PC-3 (cell line): ENCODE measurements around the gene AZI2. TPM values are rescaled to one million over a fixed set of nuclear protein-coding genes. Genes with fewer than 3 reads are reported as not detected.

Source experiments
- ATAC-seq: fragments of 200-7000 bp; cut with Tn5 transposase; 2 replicates; pipeline ENCODE4 v1.9.1; 2020; ENCODE audit warnings: mild to moderate bottlenecking, moderate library complexity
- BruUV-seq: library from RNA; stranded (reverse); fragments of 400-500 nt; replicated peaks from 2 replicates; lab custom pipeline; 2021; lab: Mats Ljungman, UMichigan
- CTCF ChIA-PET: fragments of 300-600 bp; sonication (Branson Sonifier 250); formaldehyde crosslinking; loops from one replicate; lab custom pipeline; 2022; ENCODE audit warnings: antibody characterized with exemption; lab: Charles Lee
- POLR2A ChIA-PET: fragments of 300-600 bp; sonication (Branson Sonifier 250); formaldehyde crosslinking; loops from one replicate; lab custom pipeline; 2022; ENCODE audit warnings: antibody characterized with exemption; ENCODE audit not compliant: unreplicated experiment; lab: Charles Lee
- DNase-seq: peaks from one replicate; pipeline ENCODE4 v3.0.0-alpha.2; 2015
- H2AFZ ChIP-seq: fragments of 300-600 bp; sonication (generic); 2 replicates; pipeline ENCODE4 v1.6.0; 2016; ENCODE audit warnings: antibody characterized with exemption, low read length
- H3F3A ChIP-seq: fragments of 300-600 bp; sonication (generic); one replicate; pipeline ENCODE4 v1.6.0; 2017; ENCODE audit warnings: antibody characterized with exemption, low read length, control low read depth, mild to moderate bottlenecking; ENCODE audit not compliant: unreplicated experiment
- H3K27ac ChIP-seq: fragments of 300-600 bp; sonication (generic); 2 replicates; pipeline ENCODE4 v1.5.1; 2016; ENCODE audit warnings: mild to moderate bottlenecking, low read length
- H3K27me3 ChIP-seq: fragments of 300-600 bp; sonication (generic); 2 replicates; pipeline ENCODE4 v1.6.1; 2016; ENCODE audit warnings: low read length, mixed read lengths
- H3K36me3 ChIP-seq: fragments of 300-600 bp; sonication (generic); 2 replicates; pipeline ENCODE4 v1.6.1; 2016; ENCODE audit warnings: low read depth, mixed run types, low read length, mixed read lengths
- H3K4me1 ChIP-seq: fragments of 300-600 bp; sonication (generic); 2 replicates; pipeline ENCODE4 v1.5.1; 2016; ENCODE audit warnings: low read length; ENCODE audit not compliant: insufficient read depth
- H3K4me2 ChIP-seq: fragments of 300-600 bp; sonication (generic); 2 replicates; pipeline ENCODE4 v1.6.0; 2016; ENCODE audit warnings: low read length
- H3K4me3 ChIP-seq: fragments of 300-600 bp; sonication (generic); 2 replicates; pipeline ENCODE4 v1.5.1; 2016; ENCODE audit warnings: mild to moderate bottlenecking, low read length, mixed read lengths
- H3K79me2 ChIP-seq: fragments of 300-600 bp; sonication (generic); 2 replicates; pipeline ENCODE4 v1.6.1; 2017; ENCODE audit warnings: low read length, mixed read lengths
- H3K9ac ChIP-seq: fragments of 300-600 bp; sonication (generic); 2 replicates; pipeline ENCODE4 v1.6.0; 2016; ENCODE audit warnings: mild to moderate bottlenecking, low read length
- H3K9me2 ChIP-seq: fragments of 300-600 bp; sonication (generic); replicated peaks from 2 replicates; pipeline ENCODE4 v1.6.1; 2016; ENCODE audit warnings: mixed run types, low read length, mixed read lengths
- H3K9me3 ChIP-seq: fragments of 300-600 bp; sonication (generic); 2 replicates; pipeline ENCODE4 v1.6.1; 2016; ENCODE audit warnings: low read length, mixed read lengths
- H4K20me1 ChIP-seq: fragments of 300-600 bp; sonication (generic); 2 replicates; pipeline ENCODE4 v1.6.1; 2016; ENCODE audit warnings: low read length, mixed read lengths
- EZH2 ChIP-seq: fragments of 300-600 bp; sonication (generic); IDR thresholded peaks from one replicate; pipeline ENCODE4 v1.6.1; 2017; ENCODE audit warnings: antibody characterized with exemption, mild to moderate bottlenecking, low read length; ENCODE audit not compliant: unreplicated experiment
- EZH2phosphoT487 ChIP-seq: fragments of 300-600 bp; sonication (generic); IDR thresholded peaks from 2 replicates; pipeline ENCODE4 v1.6.1; 2018; ENCODE audit warnings: mild to moderate bottlenecking, antibody characterized with exemption, low read length, borderline replicate concordance
- intact Hi-C: fragments of 100-400 bp; cut with micrococcal nuclease; formaldehyde crosslinking; loops from 2 replicates; pipeline ENCODE4 v1.9.0; 2023
- total RNA-seq: library from RNA; depleted of rRNA; stranded (reverse); fragments of >200 nt; gene quantifications from 2 replicates; pipeline ENCODE4 v1.2.3, GENCODE V29; 2014; rRNA removed
- TF ChIP-seq, protein P1 (sequence below): fragments of 300-600 bp; sonication (generic); conservative IDR thresholded peaks from 2 replicates; pipeline ENCODE4 v1.5.1; 2017; ENCODE audit warnings: antibody characterized with exemption, low read depth, mild to moderate bottlenecking, low read length

Gene AZI2
- total RNA-seq, 1 experiment from 2014 or later: 40.4 TPM

DNA sequence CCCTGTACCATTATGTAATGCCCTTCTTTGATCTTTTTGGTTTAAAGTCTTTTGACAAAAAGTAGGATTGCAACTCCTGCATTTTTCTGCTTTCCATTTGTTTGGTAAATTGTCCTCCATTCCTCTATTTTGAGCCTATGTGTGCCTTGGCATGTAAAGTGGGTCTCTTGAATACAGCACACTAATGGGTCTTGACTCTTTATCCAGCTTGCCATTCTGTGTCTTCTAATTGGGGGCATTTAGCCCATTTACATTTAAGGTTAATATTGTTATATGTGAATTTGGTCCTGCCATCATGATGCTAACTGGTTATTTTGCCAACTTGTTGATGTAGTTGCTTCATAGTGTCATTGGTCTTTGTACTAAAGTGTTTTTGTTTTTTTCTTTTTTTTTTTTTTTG, 74.8 kb downstream of the AZI2 start:
- ATAC-seq (no peak), DNase-seq (no peak)
- Histone ChIP-seq H2AFZ (no peak overlapping the region), H3K36me3 (peaks cover 22% of the 10 kb centered on the region), H3K9ac (no peak overlapping the region), H4K20me1 (no peaks in the 10 kb centered on the region), H3K4me1 (no peaks in the 10 kb centered on the region), H3K79me2 (no peaks in the 10 kb centered on the region), H3K4me2 (no peak overlapping the region), H3K4me3 (no peak overlapping the region), H3K9me2 (no peaks in the 10 kb centered on the region), H3K27ac (no peak overlapping the region), H3K27me3 (no peaks in the 10 kb centered on the region), H3F3A (no peaks in the 10 kb centered on the region), H3K9me3 (no peaks in the 10 kb centered on the region)
- intact Hi-C loops: no loop called here
- no TSS peak for BruUV-seq
- CTCF ChIA-PET: no interaction called here
- TF ChIP-seq, protein P1, sequence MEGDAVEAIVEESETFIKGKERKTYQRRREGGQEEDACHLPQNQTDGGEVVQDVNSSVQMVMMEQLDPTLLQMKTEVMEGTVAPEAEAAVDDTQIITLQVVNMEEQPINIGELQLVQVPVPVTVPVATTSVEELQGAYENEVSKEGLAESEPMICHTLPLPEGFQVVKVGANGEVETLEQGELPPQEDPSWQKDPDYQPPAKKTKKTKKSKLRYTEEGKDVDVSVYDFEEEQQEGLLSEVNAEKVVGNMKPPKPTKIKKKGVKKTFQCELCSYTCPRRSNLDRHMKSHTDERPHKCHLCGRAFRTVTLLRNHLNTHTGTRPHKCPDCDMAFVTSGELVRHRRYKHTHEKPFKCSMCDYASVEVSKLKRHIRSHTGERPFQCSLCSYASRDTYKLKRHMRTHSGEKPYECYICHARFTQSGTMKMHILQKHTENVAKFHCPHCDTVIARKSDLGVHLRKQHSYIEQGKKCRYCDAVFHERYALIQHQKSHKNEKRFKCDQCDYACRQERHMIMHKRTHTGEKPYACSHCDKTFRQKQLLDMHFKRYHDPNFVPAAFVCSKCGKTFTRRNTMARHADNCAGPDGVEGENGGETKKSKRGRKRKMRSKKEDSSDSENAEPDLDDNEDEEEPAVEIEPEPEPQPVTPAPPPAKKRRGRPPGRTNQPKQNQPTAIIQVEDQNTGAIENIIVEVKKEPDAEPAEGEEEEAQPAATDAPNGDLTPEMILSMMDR: no peak
- TF ChIP-seq EZH2: no peak
- TF ChIP-seq EZH2phosphoT487: no peak
- POLR2A ChIA-PET: no interaction called here

Other genes starting within 250 kb of the AZI2 start
- 11.3 and 16.7 TPM in 2 replicates for gene CMC1, start 107.2 kb downstream of the AZI2 start, total RNA-seq
- gene ZCWPW2, start 103 bp downstream of the AZI2 start, total RNA-seq: not detected in 2 replicates